HEK293 (cell line): ENCODE data around the gene GNG12.

Experiments
- CTCF ChIA-PET: fragments of 350-600 bp; formaldehyde crosslinking; extraction: SDS; loops from one replicate; lab custom pipeline; 2021; ENCODE audit warnings: antibody characterized with exemption; lab: Yijun Ruan, JAX
- POLR2A ChIA-PET: fragments of 300-600 bp; formaldehyde crosslinking; extraction: SDS; loops from one replicate; lab custom pipeline; 2020; ENCODE audit warnings: antibody characterized with exemption, inconsistent platforms; lab: Yijun Ruan, JAX
- H3K27ac ChIP-seq: fragments of 200-500 bp; sonication (Bioruptor generic); 2 replicates; pipeline ENCODE4 v1.5.1; 2014; ENCODE audit warnings: low read depth, low read length, control low read depth, inconsistent platforms; ENCODE audit errors: extremely low read depth
- H3K36me3 ChIP-seq, 2 experiments: fragments of 200-500 bp in 1 of 2; sonication (Bioruptor generic) in 1 of 2; 1 replicate in 1 of 2; 2 replicates in 1 of 2; pipeline ENCODE4 v1.5.1; 2014 to 2017; ENCODE audit warnings: inconsistent platforms in 2 of 2, low read length in 2 of 2; ENCODE audit not compliant: control insufficient read depth in 2 of 2, insufficient read depth in 1 of 2
- H3K4me1 ChIP-seq: fragments of 200-500 bp; sonication (Bioruptor generic); 2 replicates; pipeline ENCODE4 v1.5.1; 2014; ENCODE audit warnings: mild to moderate bottlenecking, low read length, inconsistent platforms; ENCODE audit not compliant: control insufficient read depth, insufficient read depth
- H3K4me3 ChIP-seq: 2 replicates; pipeline ENCODE4 v1.5.1; 2011; ENCODE audit warnings: low read depth, mild to moderate bottlenecking, control low read depth, low read length, moderate library complexity
- H3K9me3 ChIP-seq: fragments of 200-500 bp; sonication (Bioruptor generic); 2 replicates; pipeline ENCODE4 v1.5.1; 2014; ENCODE audit warnings: low read depth, low read length, inconsistent platforms; ENCODE audit not compliant: control insufficient read depth, insufficient read depth
- FEZF1 ChIP-seq: fragments of 450-650 bp; formaldehyde crosslinking; IDR thresholded peaks from 2 replicates; pipeline ENCODE4 v1.5.1; 2016; ENCODE audit warnings: missing biosample characterization, missing genetic modification characterization
- GFI1B ChIP-seq: fragments of 450-650 bp; formaldehyde crosslinking; IDR thresholded peaks from 2 replicates; pipeline ENCODE4 v1.5.1; 2016; ENCODE audit warnings: missing biosample characterization, missing genetic modification characterization
- GLIS2 ChIP-seq: fragments of 450-650 bp; formaldehyde crosslinking; IDR thresholded peaks from 2 replicates; pipeline ENCODE4 v1.5.1; 2016; ENCODE audit warnings: missing biosample characterization, missing genetic modification characterization
- HOXD13 ChIP-seq: sonication (generic); formaldehyde crosslinking; IDR thresholded peaks from 2 replicates; pipeline ENCODE4 v1.8.0; 2022; ENCODE audit warnings: missing genetic modification reagents, borderline replicate concordance
- KLF7 ChIP-seq: fragments of 450-650 bp; formaldehyde crosslinking; IDR thresholded peaks from 2 replicates; pipeline ENCODE4 v1.5.1; 2016; ENCODE audit warnings: missing biosample characterization, missing genetic modification characterization, borderline replicate concordance
- MYNN ChIP-seq: fragments of 450-650 bp; formaldehyde crosslinking; IDR thresholded peaks from 2 replicates; pipeline ENCODE4 v1.5.1; 2016; ENCODE audit warnings: missing biosample characterization, missing genetic modification characterization, borderline replicate concordance
- SALL2 ChIP-seq: fragments of 450-650 bp; formaldehyde crosslinking; IDR thresholded peaks from 2 replicates; pipeline ENCODE4 v1.5.0; 2017; ENCODE audit warnings: missing biosample characterization, mild to moderate bottlenecking, missing genetic modification characterization, borderline replicate concordance
- SCRT1 ChIP-seq: fragments of 450-650 bp; formaldehyde crosslinking; IDR thresholded peaks from 2 replicates; pipeline ENCODE4 v1.5.1; 2016; ENCODE audit warnings: missing biosample characterization, missing genetic modification characterization, borderline replicate concordance
- SCRT2 ChIP-seq: fragments of 450-650 bp; formaldehyde crosslinking; IDR thresholded peaks from 2 replicates; pipeline ENCODE4 v1.5.1; 2016; ENCODE audit warnings: missing biosample characterization, missing genetic modification characterization
- SP7 ChIP-seq: fragments of 450-650 bp; formaldehyde crosslinking; IDR thresholded peaks from 2 replicates; pipeline ENCODE4 v1.5.1; 2016; ENCODE audit warnings: missing biosample characterization, missing genetic modification characterization
- TCF7L2 ChIP-seq: IDR thresholded peaks from 2 replicates; pipeline ENCODE4 v1.6.1; 2011; ENCODE audit warnings: low read depth, mild to moderate bottlenecking, inconsistent platforms, low read length, moderate library complexity, borderline replicate concordance
- ZBTB48 ChIP-seq: fragments of 450-650 bp; formaldehyde crosslinking; IDR thresholded peaks from 2 replicates; pipeline ENCODE4 v1.5.1; 2016; ENCODE audit warnings: missing biosample characterization, missing genetic modification characterization
- ZEB2 ChIP-seq: fragments of 450-650 bp; formaldehyde crosslinking; IDR thresholded peaks from 2 replicates; pipeline ENCODE4 v1.5.1; 2016; ENCODE audit warnings: missing biosample characterization, missing genetic modification characterization
- ZFHX2 ChIP-seq: fragments of 450-650 bp; formaldehyde crosslinking; conservative IDR thresholded peaks from 2 replicates; pipeline ENCODE4 v1.5.1; 2016; ENCODE audit warnings: missing biosample characterization, missing genetic modification characterization
- ZNF19 ChIP-seq: fragments of 450-650 bp; formaldehyde crosslinking; IDR thresholded peaks from 2 replicates; pipeline ENCODE4; 2016; ENCODE audit warnings: missing biosample characterization, missing genetic modification characterization, low read depth
- ZNF23 ChIP-seq: fragments of 450-650 bp; formaldehyde crosslinking; IDR thresholded peaks from 2 replicates; pipeline ENCODE4 v1.5.1; 2016; ENCODE audit warnings: missing biosample characterization, missing genetic modification characterization, borderline replicate concordance
- ZNF280D ChIP-seq: fragments of 450-650 bp; formaldehyde crosslinking; IDR thresholded peaks from 2 replicates; pipeline ENCODE4 v1.5.1; 2016; ENCODE audit warnings: missing biosample characterization, missing genetic modification characterization
- ZNF530 ChIP-seq: fragments of 450-650 bp; formaldehyde crosslinking; IDR thresholded peaks from 2 replicates; pipeline ENCODE4 v1.5.1; 2016; ENCODE audit warnings: low read depth, missing biosample characterization, missing genetic modification characterization
- ZNF596 ChIP-seq: fragments of 450-650 bp; IDR thresholded peaks from 2 replicates; pipeline ENCODE4 v1.5.0; 2018; ENCODE audit warnings: missing biosample characterization, mild to moderate bottlenecking, missing genetic modification characterization, moderate library complexity
- ZNF621 ChIP-seq: fragments of 450-650 bp; formaldehyde crosslinking; IDR thresholded peaks from 2 replicates; pipeline ENCODE4 v1.5.1; 2017; ENCODE audit warnings: missing biosample characterization, missing genetic modification characterization
- ZNF692 ChIP-seq: fragments of 450-650 bp; formaldehyde crosslinking; IDR thresholded peaks from 2 replicates; pipeline ENCODE4 v1.5.1; 2016; ENCODE audit warnings: missing biosample characterization, missing genetic modification characterization
- ZNF747 ChIP-seq: fragments of 450-650 bp; formaldehyde crosslinking; IDR thresholded peaks from 2 replicates; pipeline ENCODE4 v1.5.1; 2016; ENCODE audit warnings: missing biosample characterization, missing genetic modification characterization
- ZNF791 ChIP-seq: fragments of 450-650 bp; formaldehyde crosslinking; IDR thresholded peaks from 2 replicates; pipeline ENCODE4 v1.5.1; 2016; ENCODE audit warnings: missing biosample characterization, missing genetic modification characterization
- ZXDB ChIP-seq: fragments of 450-650 bp; formaldehyde crosslinking; IDR thresholded peaks from 2 replicates; pipeline ENCODE4 v1.5.1; 2016; ENCODE audit warnings: missing biosample characterization, missing genetic modification characterization
- TF ChIP-seq, protein P1 (sequence below): fragments of 450-650 bp; formaldehyde crosslinking; IDR thresholded peaks from 2 replicates; pipeline ENCODE4 v1.5.1; 2016; ENCODE audit warnings: missing biosample characterization, missing genetic modification characterization
- TF ChIP-seq, protein P2 (sequence below): fragments of 450-650 bp; formaldehyde crosslinking; IDR thresholded peaks from 2 replicates; pipeline ENCODE4 v1.5.1; 2016; ENCODE audit warnings: missing biosample characterization, missing genetic modification characterization
- TF ChIP-seq, protein P3 (sequence below): fragments of 450-650 bp; formaldehyde crosslinking; IDR thresholded peaks from 2 replicates; pipeline ENCODE4 v1.5.1; 2016; ENCODE audit warnings: missing biosample characterization, missing genetic modification characterization

GNG12 gene

DNA sequence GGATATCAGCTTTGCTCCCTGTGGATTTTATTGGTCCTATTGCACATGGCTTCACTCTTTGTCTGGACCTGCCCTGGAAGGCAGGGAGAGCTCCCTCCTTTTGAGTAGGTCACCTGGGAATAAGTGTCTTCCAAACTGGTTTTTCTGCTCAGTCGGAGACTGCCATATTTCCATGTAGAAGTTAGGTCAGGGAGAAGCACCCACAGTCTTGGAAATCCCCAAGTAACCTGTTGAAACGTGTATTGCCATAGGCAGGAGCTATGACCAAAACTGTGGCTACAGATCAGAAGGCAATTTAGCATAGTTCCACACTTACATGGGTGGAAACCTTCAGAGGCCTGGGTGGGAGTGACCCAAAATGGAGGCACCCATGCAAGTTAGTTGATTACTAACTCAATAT is 3.5 kb upstream of the GNG12 start:
- Histone ChIP-seq H3K9me3 (no peaks in the 10 kb centered on the region), H3K36me3 (no peaks in the 10 kb centered on the region), H3K4me3 (no peak overlapping the region), H3K27ac (no peak overlapping the region), H3K4me1 (peaks cover 21% of the 10 kb centered on the region)
- ChIA-PET CTCF (interaction anchor here (0.6 to 1.2 kb wide), 6 partner anchors 14 to 499 kb away, joined by 3 to 6 read pairs (median 4); no protein-coding TSS in a partner anchor), POLR2A (no interaction called here)
- TF ChIP-seq ZNF747 (tag by site-specific recombination): no peak
- no peak for TF ChIP-seq ZNF791 (tag by site-specific recombination)
- no peak for TF ChIP-seq MYNN (tag by site-specific recombination)
- TF ChIP-seq ZFHX2 (tag by site-specific recombination): no peak
- TF ChIP-seq SALL2 (tag by site-specific recombination): no peak
- TF ChIP-seq ZBTB48 (tag by site-specific recombination): no peak
- TF ChIP-seq SCRT2: peak; percentile 92
- peak; percentile 59; the same call in 1 of the 2 replicates for TF ChIP-seq SCRT1 (tag by site-specific recombination)
- no peak for TF ChIP-seq GLIS2 (tag by site-specific recombination)
- no peak for TF ChIP-seq ZNF19 (tag by site-specific recombination)
- TF ChIP-seq ZNF596 (tag by site-specific recombination): 0 out of 2 replicates have a peak, but pooled peaks have one; percentile 23
- no peak for TF ChIP-seq KLF7

DNA sequence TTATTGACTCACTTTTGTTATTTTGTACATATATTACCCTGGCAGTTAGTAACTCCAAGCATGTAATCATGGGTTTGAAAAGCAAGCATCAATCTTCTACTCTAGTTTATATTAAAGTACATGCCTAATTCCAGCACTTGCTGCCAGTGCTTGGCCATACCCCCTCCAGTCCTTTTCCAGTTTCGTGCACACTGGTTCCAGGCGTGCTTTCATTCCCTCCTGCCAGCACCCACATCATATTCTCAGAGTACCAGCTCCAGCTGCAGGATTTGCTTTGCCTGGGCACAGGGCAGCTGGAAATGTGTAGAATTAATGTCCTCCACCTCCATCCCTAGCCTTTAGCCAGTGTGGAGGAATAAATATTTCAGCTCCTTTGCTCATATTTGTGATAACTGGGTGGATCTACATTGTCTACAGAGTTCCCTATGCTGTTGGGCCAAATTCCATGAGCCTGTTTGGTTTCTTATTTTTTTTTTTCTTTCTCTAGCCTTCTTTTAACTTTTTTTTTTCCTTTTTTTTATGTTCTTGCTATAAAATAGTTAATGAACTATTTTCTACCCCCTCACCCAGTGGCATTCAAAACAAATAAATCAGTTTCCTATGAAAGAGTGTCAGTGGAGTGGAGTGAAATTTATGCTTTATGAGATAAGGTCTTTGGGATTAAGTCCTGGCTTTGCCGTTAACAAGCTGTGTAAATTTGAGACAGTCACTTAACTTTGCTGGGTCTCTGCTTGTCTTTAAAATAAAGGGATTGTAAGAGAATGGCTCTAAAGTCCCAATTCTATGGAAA is 2.6 kb upstream of the GNG12 start:
- Histone ChIP-seq H3K36me3 (no peaks in the 10 kb centered on the region), H3K4me3 (no peak overlapping the region), H3K27ac (no peak overlapping the region), H3K4me1 (peaks cover 25% of the 10 kb centered on the region), H3K9me3 (no peaks in the 10 kb centered on the region)
- CTCF ChIA-PET: interaction anchor here (0.6 to 1.2 kb wide), 8 partner anchors 14 to 500 kb away, joined by 3 to 6 read pairs (median 4); no protein-coding TSS in a partner anchor
- POLR2A ChIA-PET: no interaction called here
- TF ChIP-seq TCF7L2 (no peak), ZNF23 (tag by site-specific recombination) (no peak), ZNF692 (no peak), ZNF280D (tag by site-specific recombination) (no peak), ZNF530 (tag by site-specific recombination) (no peak), ZBTB48 (tag by site-specific recombination) (no peak), FEZF1 (tag by site-specific recombination) (peak; percentile 79), ZNF747 (tag by site-specific recombination) (no peak), SP7 (tag by site-specific recombination) (peak; percentile 50), ZXDB (tag by site-specific recombination) (peak; percentile 34; the same call in 1 of the 2 replicates), ZNF621 (no peak), ZEB2 (tag by site-specific recombination) (peak; percentile 34), HOXD13 (CRISPR knock-in tag) (no peak), GFI1B (tag by site-specific recombination) (0 out of 2 replicates have a peak, but pooled peaks have one; percentile 43)
- TF ChIP-seq, protein P1, sequence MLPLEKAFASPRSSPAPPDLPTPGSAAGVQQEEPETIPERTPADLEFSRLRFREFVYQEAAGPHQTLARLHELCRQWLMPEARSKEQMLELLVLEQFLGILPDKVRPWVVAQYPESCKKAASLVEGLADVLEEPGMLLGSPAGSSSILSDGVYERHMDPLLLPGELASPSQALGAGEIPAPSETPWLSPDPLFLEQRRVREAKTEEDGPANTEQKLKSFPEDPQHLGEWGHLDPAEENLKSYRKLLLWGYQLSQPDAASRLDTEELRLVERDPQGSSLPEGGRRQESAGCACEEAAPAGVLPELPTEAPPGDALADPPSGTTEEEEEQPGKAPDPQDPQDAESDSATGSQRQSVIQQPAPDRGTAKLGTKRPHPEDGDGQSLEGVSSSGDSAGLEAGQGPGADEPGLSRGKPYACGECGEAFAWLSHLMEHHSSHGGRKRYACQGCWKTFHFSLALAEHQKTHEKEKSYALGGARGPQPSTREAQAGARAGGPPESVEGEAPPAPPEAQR (tag by site-specific recombination): no peak
- TF ChIP-seq, protein P2, sequence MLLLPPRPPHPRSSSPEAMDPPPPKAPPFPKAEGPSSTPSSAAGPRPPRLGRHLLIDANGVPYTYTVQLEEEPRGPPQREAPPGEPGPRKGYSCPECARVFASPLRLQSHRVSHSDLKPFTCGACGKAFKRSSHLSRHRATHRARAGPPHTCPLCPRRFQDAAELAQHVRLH (tag by site-specific recombination): peak; percentile 71
- TF ChIP-seq, protein P3, sequence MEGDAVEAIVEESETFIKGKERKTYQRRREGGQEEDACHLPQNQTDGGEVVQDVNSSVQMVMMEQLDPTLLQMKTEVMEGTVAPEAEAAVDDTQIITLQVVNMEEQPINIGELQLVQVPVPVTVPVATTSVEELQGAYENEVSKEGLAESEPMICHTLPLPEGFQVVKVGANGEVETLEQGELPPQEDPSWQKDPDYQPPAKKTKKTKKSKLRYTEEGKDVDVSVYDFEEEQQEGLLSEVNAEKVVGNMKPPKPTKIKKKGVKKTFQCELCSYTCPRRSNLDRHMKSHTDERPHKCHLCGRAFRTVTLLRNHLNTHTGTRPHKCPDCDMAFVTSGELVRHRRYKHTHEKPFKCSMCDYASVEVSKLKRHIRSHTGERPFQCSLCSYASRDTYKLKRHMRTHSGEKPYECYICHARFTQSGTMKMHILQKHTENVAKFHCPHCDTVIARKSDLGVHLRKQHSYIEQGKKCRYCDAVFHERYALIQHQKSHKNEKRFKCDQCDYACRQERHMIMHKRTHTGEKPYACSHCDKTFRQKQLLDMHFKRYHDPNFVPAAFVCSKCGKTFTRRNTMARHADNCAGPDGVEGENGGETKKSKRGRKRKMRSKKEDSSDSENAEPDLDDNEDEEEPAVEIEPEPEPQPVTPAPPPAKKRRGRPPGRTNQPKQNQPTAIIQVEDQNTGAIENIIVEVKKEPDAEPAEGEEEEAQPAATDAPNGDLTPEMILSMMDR (tag by site-specific recombination): no peak
